Upper lobe of left lung (tissue), 4 donors: ENCODE results near the gene SQSTM1.
"Not testable (repeated sequence)": the region's sequence is repeated elsewhere in the genome, so short reads cannot be mapped to it uniquely, and the experiment has no call there.

ENCODE experiments used
- EP300 ChIP-seq, 4 donors: sonication (generic); formaldehyde crosslinking; IDR thresholded peaks; one replicate each; pipeline ENCODE4 v1.5.1; 2017; ENCODE audit warnings: antibody characterized with exemption in 4 of 4, control low read depth in 2 of 4
- POLR2A ChIP-seq, 4 donors: fragments of 450-650 bp; IDR thresholded peaks; one replicate each; pipeline ENCODE4 v1.5.1; 2016 to 2017; ENCODE audit warnings: antibody characterized with exemption in 4 of 4, mild to moderate bottlenecking in 2 of 4
- POLR2AphosphoS5 ChIP-seq, 2 donors: sonication (generic); formaldehyde crosslinking; IDR thresholded peaks; one replicate each; pipeline ENCODE4 v1.5.1; 2017; ENCODE audit warnings: antibody characterized with exemption in 2 of 2
- TF ChIP-seq, protein P1 (sequence below), 6 experiments: fragments of 450-650 bp in 4 of 6; fragments of 200-600 bp in 2 of 6; sonication (generic) in 2 of 6; IDR thresholded peaks; one replicate each; pipeline ENCODE4 v1.5.1; 2016 to 2019; ENCODE audit warnings: antibody characterized with exemption in 6 of 6

DNA sequence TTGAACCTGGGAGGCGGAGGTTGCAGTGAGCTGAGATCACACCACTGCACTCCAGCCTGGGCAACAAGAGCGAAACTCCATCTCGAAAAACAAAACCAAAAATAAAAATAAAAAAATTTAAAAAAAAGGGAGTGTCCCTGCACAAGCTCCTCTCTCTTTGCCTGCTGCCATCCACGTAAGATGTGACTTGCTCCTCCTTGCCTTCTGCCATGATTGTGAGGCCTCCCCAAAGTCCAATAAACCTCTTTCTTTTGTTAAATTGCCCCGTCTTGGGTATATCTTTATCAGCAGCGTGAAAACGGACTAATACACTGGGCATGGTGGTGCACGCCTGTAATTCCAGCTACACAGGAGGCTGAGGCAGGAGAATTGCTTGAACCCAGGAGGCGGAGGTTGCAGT, 31.4 kb upstream of the SQSTM1 start:
- TF ChIP-seq, protein P1, sequence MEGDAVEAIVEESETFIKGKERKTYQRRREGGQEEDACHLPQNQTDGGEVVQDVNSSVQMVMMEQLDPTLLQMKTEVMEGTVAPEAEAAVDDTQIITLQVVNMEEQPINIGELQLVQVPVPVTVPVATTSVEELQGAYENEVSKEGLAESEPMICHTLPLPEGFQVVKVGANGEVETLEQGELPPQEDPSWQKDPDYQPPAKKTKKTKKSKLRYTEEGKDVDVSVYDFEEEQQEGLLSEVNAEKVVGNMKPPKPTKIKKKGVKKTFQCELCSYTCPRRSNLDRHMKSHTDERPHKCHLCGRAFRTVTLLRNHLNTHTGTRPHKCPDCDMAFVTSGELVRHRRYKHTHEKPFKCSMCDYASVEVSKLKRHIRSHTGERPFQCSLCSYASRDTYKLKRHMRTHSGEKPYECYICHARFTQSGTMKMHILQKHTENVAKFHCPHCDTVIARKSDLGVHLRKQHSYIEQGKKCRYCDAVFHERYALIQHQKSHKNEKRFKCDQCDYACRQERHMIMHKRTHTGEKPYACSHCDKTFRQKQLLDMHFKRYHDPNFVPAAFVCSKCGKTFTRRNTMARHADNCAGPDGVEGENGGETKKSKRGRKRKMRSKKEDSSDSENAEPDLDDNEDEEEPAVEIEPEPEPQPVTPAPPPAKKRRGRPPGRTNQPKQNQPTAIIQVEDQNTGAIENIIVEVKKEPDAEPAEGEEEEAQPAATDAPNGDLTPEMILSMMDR (IDR thresholded peaks at IDR 0.05) = not testable (repeated sequence)
- not testable (repeated sequence) for TF ChIP-seq POLR2A, POLR2AphosphoS5, EP300 (IDR thresholded peaks at IDR 0.05)
